Mesenchymal stem cell (in vitro differentiated cells and primary cell): ENCODE results near the gene IDH2.
"Not testable (repeated sequence)": the region's sequence is repeated elsewhere in the genome, so short reads cannot be mapped to it uniquely, and the experiment has no call there.

Source experiments
- DNase-seq: peaks from one replicate; pipeline ENCODE4 v3.0.0-alpha.2; 2013
- H2AFZ ChIP-seq: one replicate; pipeline ENCODE4 v1.6.1; 2013; ENCODE audit warnings: low read depth, mild to moderate bottlenecking, control low read depth, inconsistent platforms, low read length, moderate library complexity
- H2AK5ac ChIP-seq: 2 replicates; pipeline ENCODE4 v1.6.1; 2013; ENCODE audit warnings: low read length, moderate library complexity, mild to moderate bottlenecking, inconsistent platforms; ENCODE audit not compliant: severe bottlenecking
- H2BK120ac ChIP-seq: one replicate; pipeline ENCODE4 v1.6.1; 2013; ENCODE audit warnings: low read depth, mild to moderate bottlenecking, inconsistent platforms, low read length, moderate library complexity
- H2BK12ac ChIP-seq, 2 experiments: one replicate each; pipeline ENCODE4 v1.6.1; 2013; ENCODE audit warnings: inconsistent platforms in 2 of 2, low read length in 2 of 2, mild to moderate bottlenecking in 2 of 2, moderate library complexity in 2 of 2, control low read depth in 1 of 2
- H2BK15ac ChIP-seq: one replicate; pipeline ENCODE4 v1.6.1; 2013; ENCODE audit warnings: mild to moderate bottlenecking, low read depth, inconsistent platforms; ENCODE audit not compliant: poor library complexity, severe bottlenecking
- H2BK5ac ChIP-seq: 2 replicates; pipeline ENCODE4 v1.6.1; 2013; ENCODE audit warnings: low read depth, mild to moderate bottlenecking, low read length, control low read depth, inconsistent platforms; ENCODE audit not compliant: poor library complexity, severe bottlenecking
- H3K14ac ChIP-seq, 2 experiments: one replicate each; pipeline ENCODE4 v1.6.1; 2013; ENCODE audit warnings: inconsistent platforms in 2 of 2, low read length in 2 of 2, control low read depth in 1 of 2, mild to moderate bottlenecking in 1 of 2, moderate library complexity in 1 of 2
- H3K18ac ChIP-seq, 2 experiments: one replicate each; pipeline ENCODE4 v1.6.1; 2013; ENCODE audit warnings: inconsistent platforms in 2 of 2, low read length in 2 of 2, control low read depth in 1 of 2, low read depth in 1 of 2, mild to moderate bottlenecking in 1 of 2
- H3K23ac ChIP-seq, 2 experiments: one replicate each; pipeline ENCODE4 v1.6.1; 2013; ENCODE audit warnings: inconsistent platforms in 2 of 2, low read length in 2 of 2, mild to moderate bottlenecking in 2 of 2, moderate library complexity in 2 of 2, control low read depth in 1 of 2
- H3K27ac ChIP-seq: 2 replicates; pipeline ENCODE4 v1.5.1; 2013; ENCODE audit warnings: mild to moderate bottlenecking, moderate library complexity, low read length, control low read depth, inconsistent platforms; ENCODE audit not compliant: poor library complexity, severe bottlenecking
- H3K27me3 ChIP-seq, 2 experiments: 2 replicates each; pipeline versions ENCODE4 v1.6.1 to v1.7.0; 2013; ENCODE audit warnings: low read length in 2 of 2, mild to moderate bottlenecking in 2 of 2, moderate library complexity in 2 of 2, control low read depth in 1 of 2, inconsistent platforms in 1 of 2; ENCODE audit not compliant: control insufficient read depth in 1 of 2, insufficient read depth in 1 of 2
- H3K36me3 ChIP-seq, 2 experiments: 2 replicates each; pipeline versions ENCODE4 v1.6.1 to v1.7.0; 2013; ENCODE audit warnings: low read length in 2 of 2, control low read depth in 1 of 2, inconsistent platforms in 1 of 2, low read depth in 1 of 2, mild to moderate bottlenecking in 1 of 2; ENCODE audit not compliant: insufficient read depth in 2 of 2, control insufficient read depth in 1 of 2
- H3K4ac ChIP-seq, 2 experiments: one replicate each; pipeline ENCODE4 v1.6.1; 2013; ENCODE audit warnings: inconsistent platforms in 2 of 2, low read length in 2 of 2, mild to moderate bottlenecking in 2 of 2, moderate library complexity in 2 of 2, control low read depth in 1 of 2, low read depth in 1 of 2
- H3K4me1 ChIP-seq: 2 replicates; pipeline ENCODE4 v1.6.1; 2013; ENCODE audit warnings: low read depth, low read length, control low read depth; ENCODE audit not compliant: control insufficient read depth, insufficient read depth
- H3K4me2 ChIP-seq: 2 replicates; pipeline ENCODE4 v1.6.1; 2013; ENCODE audit warnings: low read length, mild to moderate bottlenecking, inconsistent platforms; ENCODE audit not compliant: poor library complexity, severe bottlenecking
- H3K4me3 ChIP-seq, 2 experiments: 2 replicates each; pipeline versions ENCODE4 v1.5.1 to v1.7.0; 2013; ENCODE audit warnings: low read length in 2 of 2, mild to moderate bottlenecking in 2 of 2, control low read depth in 1 of 2, low read depth in 1 of 2; ENCODE audit not compliant: insufficient read depth in 1 of 2
- H3K79me1 ChIP-seq: replicated peaks from 2 replicates; pipeline ENCODE4 v1.6.1; 2013; ENCODE audit warnings: mild to moderate bottlenecking, control low read depth, low read length, inconsistent platforms; ENCODE audit not compliant: poor library complexity, severe bottlenecking
- H3K9ac ChIP-seq: 2 replicates; pipeline ENCODE4 v1.7.0; 2013; ENCODE audit warnings: mild to moderate bottlenecking, low read length, moderate library complexity
- H3K9me3 ChIP-seq: 2 replicates; pipeline ENCODE4 v1.7.0; 2013; ENCODE audit warnings: mild to moderate bottlenecking, low read length; ENCODE audit not compliant: control insufficient read depth
- H4K8ac ChIP-seq: one replicate; pipeline ENCODE4 v1.6.1; 2013; ENCODE audit warnings: inconsistent platforms, mild to moderate bottlenecking, low read length, moderate library complexity
- H4K91ac ChIP-seq: one replicate; pipeline ENCODE4 v1.6.1; 2013; ENCODE audit warnings: mild to moderate bottlenecking, low read length, inconsistent platforms
- WGBS: methylation state at CpG from one replicate; pipeline ENCODE4 v1.1.7; 2013; ENCODE audit warnings: mixed read lengths; 5-methylcytosine and 5-hydroxymethylcytosine counted together

IDH2 gene

GRCh38 chr15:90142216-90143165 is 40.2 kb upstream of the IDH2 start:
- no peak overlapping the region for H3K4me3 ChIP-seq
- no peak overlapping the region for H2AK5ac ChIP-seq
- H3K9ac ChIP-seq = no peak overlapping the region
- peak overlapping the region; percentile 19 for H2BK15ac ChIP-seq
- H2BK12ac ChIP-seq = no peak overlapping the region
- H2AFZ ChIP-seq = peak overlapping the region; percentile 88
- H4K91ac ChIP-seq = no peak overlapping the region
- no peak overlapping the region for H3K23ac ChIP-seq
- no peak overlapping the region for H4K8ac ChIP-seq
- H3K79me1 ChIP-seq = no peaks in the 10 kb centered on the region
- no peak overlapping the region for H3K14ac ChIP-seq
- no peak overlapping the region for H2BK120ac ChIP-seq
- peaks cover 14% of the 10 kb centered on the region for H3K4me1 ChIP-seq
- H3K27me3 ChIP-seq = no peaks in the 10 kb centered on the region
- WGBS = 82% methylated on average over 19 of the region's 21 CpGs
- H3K36me3 ChIP-seq = no peaks in the 10 kb centered on the region
- no peaks in the 10 kb centered on the region for H3K9me3 ChIP-seq
- no peak overlapping the region for H2BK5ac ChIP-seq
- H3K18ac ChIP-seq = no peak overlapping the region
- no peak for DNase-seq
- no peak overlapping the region for H3K4ac ChIP-seq
- H3K4me2 ChIP-seq = no peak overlapping the region
- no peak overlapping the region for H3K27ac ChIP-seq

- H3K4me3 ChIP-seq = no peak overlapping the region
- H3K9ac ChIP-seq = no peak overlapping the region
- no peaks in the 10 kb centered on the region for H3K27me3 ChIP-seq
- no peaks in the 10 kb centered on the region for H3K9me3 ChIP-seq
- no peak overlapping the region for H3K14ac ChIP-seq
- WGBS = 47% methylated on average over 12 of the region's 13 CpGs
- H4K91ac ChIP-seq = no peak overlapping the region
- H3K23ac ChIP-seq = no peak overlapping the region
- no peak overlapping the region for H2BK15ac ChIP-seq
- peak overlapping the region; percentile 78 for H4K8ac ChIP-seq
- H3K4ac ChIP-seq = no peak overlapping the region
- H2BK120ac ChIP-seq = no peak overlapping the region
- H3K18ac ChIP-seq = peak overlapping the region; percentile 40 to 70
- H3K4me1 ChIP-seq = peaks cover 14% of the 10 kb centered on the region
- H3K79me1 ChIP-seq = no peaks in the 10 kb centered on the region
- no peak overlapping the region for H2AK5ac ChIP-seq
- H3K27ac ChIP-seq = no peak overlapping the region
- no peaks in the 10 kb centered on the region for H3K36me3 ChIP-seq
- DNase-seq = peak; percentile 81
- peak overlapping the region; percentile 51 for H2AFZ ChIP-seq
- H3K4me2 ChIP-seq = no peak overlapping the region
- peak overlapping the region in 1 of 2 experiments; percentile 47 for H2BK12ac ChIP-seq
- H2BK5ac ChIP-seq = no peak overlapping the region
Measured at GRCh38 chr15:90141646-90142045, 39.4 kb upstream of the IDH2 start.

- not testable (repeated sequence) for DNase-seq, H3K18ac ChIP-seq, H3K4ac ChIP-seq, H2BK12ac ChIP-seq, H2BK5ac ChIP-seq, H3K79me1 ChIP-seq, H3K4me3 ChIP-seq, H2BK15ac ChIP-seq, H4K8ac ChIP-seq, H3K9me3 ChIP-seq, H3K9ac ChIP-seq, H3K27ac ChIP-seq, H3K23ac ChIP-seq, H3K27me3 ChIP-seq, H3K4me2 ChIP-seq, H2AFZ ChIP-seq, H3K36me3 ChIP-seq, H2AK5ac ChIP-seq, H4K91ac ChIP-seq, H3K14ac ChIP-seq, H2BK120ac ChIP-seq
- peaks cover 14% of the 10 kb centered on the region for H3K4me1 ChIP-seq
- 96% methylated on average over 8 of the region's 8 CpGs for WGBS
Measured at GRCh38 chr15:90139549-90139948, 37.3 kb upstream of the IDH2 start.

- no peak overlapping the region for H2BK120ac ChIP-seq
- H4K91ac ChIP-seq = no peak overlapping the region
- no peak overlapping the region for H2AFZ ChIP-seq
- H3K79me1 ChIP-seq = no peaks in the 10 kb centered on the region
- no peaks in the 10 kb centered on the region for H3K9me3 ChIP-seq
- WGBS = 93% methylated on average over 11 of the region's 11 CpGs
- no peak overlapping the region for H3K4ac ChIP-seq
- H3K4me1 ChIP-seq = peaks cover 11% of the 10 kb centered on the region
- H3K9ac ChIP-seq = no peak overlapping the region
- H3K4me3 ChIP-seq = no peak overlapping the region
- no peak overlapping the region for H3K4me2 ChIP-seq
- no peak overlapping the region for H3K27ac ChIP-seq
- H3K27me3 ChIP-seq = peaks cover 4 to 6% of the 10 kb centered on the region in 2 experiments
- no peak overlapping the region for H2BK12ac ChIP-seq
- H2AK5ac ChIP-seq = no peak overlapping the region
- no peak overlapping the region for H4K8ac ChIP-seq
- no peak overlapping the region for H2BK15ac ChIP-seq
- no peak for DNase-seq
- H3K23ac ChIP-seq = no peak overlapping the region
- H3K18ac ChIP-seq = no peak overlapping the region
- no peaks in the 10 kb centered on the region for H3K36me3 ChIP-seq
- no peak overlapping the region for H3K14ac ChIP-seq
- H2BK5ac ChIP-seq = no peak overlapping the region
Measured at GRCh38 chr15:90138071-90138833, 36.0 kb upstream of the IDH2 start.
